OCI-LY7 (cell line): ENCODE data around the gene ZNF774. TPM values are rescaled to one million over a fixed set of nuclear protein-coding genes. Genes with fewer than 3 reads are reported as not detected.

Experiments
- BruUV-seq: library from RNA; stranded (reverse); fragments of 400-500 nt; replicated peaks from 2 replicates; lab custom pipeline; 2021; lab: Mats Ljungman, UMichigan
- CTCF ChIA-PET: fragments of 300-600 bp; sonication (Branson Sonifier 250); formaldehyde crosslinking; loops from one replicate; lab custom pipeline; 2022; ENCODE audit warnings: antibody characterized with exemption; ENCODE audit not compliant: unreplicated experiment; lab: Charles Lee
- POLR2A ChIA-PET: fragments of 300-600 bp; sonication (Branson Sonifier 250); formaldehyde crosslinking; loops from one replicate; lab custom pipeline; 2022; ENCODE audit warnings: antibody characterized with exemption; lab: Charles Lee
- DNase-seq: peaks from one replicate; pipeline ENCODE4 v3.0.0-alpha.2; 2015; ENCODE audit warnings: low spot score
- H2AFZ ChIP-seq: fragments of 200-600 bp; sonication (generic), shearing (Covaris generic); 2 replicates; pipeline ENCODE4 v1.6.1; 2014; ENCODE audit warnings: mild to moderate bottlenecking, antibody characterized with exemption, low read length, moderate library complexity
- H3K27ac ChIP-seq: fragments of 200-600 bp; sonication (generic); 2 replicates; pipeline ENCODE4 v1.5.1; 2014; ENCODE audit warnings: mixed run types, low read depth, mild to moderate bottlenecking, moderate library complexity, low read length, inconsistent platforms; ENCODE audit not compliant: poor library complexity, severe bottlenecking
- H3K36me3 ChIP-seq: fragments of 200-600 bp; sonication (generic); 2 replicates; pipeline ENCODE4 v1.6.1; 2014; ENCODE audit warnings: mild to moderate bottlenecking, antibody characterized with exemption, low read length, moderate library complexity, mixed read lengths; ENCODE audit not compliant: insufficient read depth
- H3K4me1 ChIP-seq: fragments of 200-600 bp; sonication (generic); 2 replicates; pipeline ENCODE4 v1.5.1; 2014; ENCODE audit warnings: mild to moderate bottlenecking, low read length; ENCODE audit not compliant: insufficient read depth, poor library complexity, severe bottlenecking
- H3K4me2 ChIP-seq: fragments of 200-600 bp; sonication (generic); 2 replicates; pipeline ENCODE4 v1.6.1; 2014; ENCODE audit warnings: mild to moderate bottlenecking, low read length
- H3K4me3 ChIP-seq: fragments of 200-600 bp; sonication (generic); 2 replicates; pipeline ENCODE4 v1.5.1; 2014; ENCODE audit warnings: mild to moderate bottlenecking, low read depth, low read length; ENCODE audit not compliant: poor library complexity, severe bottlenecking
- H3K79me2 ChIP-seq: fragments of 200-600 bp; sonication (generic); 2 replicates; pipeline ENCODE4 v1.6.1; 2016; ENCODE audit warnings: low read depth, mild to moderate bottlenecking, low read length, moderate library complexity, mixed read lengths; ENCODE audit not compliant: insufficient read depth
- H3K9me2 ChIP-seq: fragments of 200-600 bp; sonication (generic); 2 replicates; pipeline ENCODE4 v1.6.1; 2016; ENCODE audit warnings: mild to moderate bottlenecking, low read length, mixed read lengths; ENCODE audit not compliant: insufficient read depth
- H3K9me3 ChIP-seq: fragments of 200-600 bp; sonication (generic); 2 replicates; pipeline ENCODE4 v1.6.1; 2014; ENCODE audit warnings: mild to moderate bottlenecking, mixed run types, low read length, mixed read lengths
- H4K20me1 ChIP-seq: fragments of 200-600 bp; sonication (generic); 2 replicates; pipeline ENCODE4 v1.6.1; 2014; ENCODE audit warnings: mild to moderate bottlenecking, antibody characterized with exemption, low read length, moderate library complexity, mixed read lengths; ENCODE audit not compliant: insufficient read depth
- EZH2phosphoT487 ChIP-seq: fragments of 200-600 bp; sonication (generic); IDR thresholded peaks from 2 replicates; pipeline ENCODE4 v1.6.1; 2018; ENCODE audit warnings: low read depth, borderline replicate concordance, mild to moderate bottlenecking, mixed run types, antibody characterized with exemption, low read length, moderate library complexity, mixed read lengths
- intact Hi-C: fragments of 100-400 bp; cut with micrococcal nuclease; formaldehyde crosslinking; loops from one replicate; pipeline ENCODE4 v1.10.0; 2022; ENCODE audit not compliant: unreplicated experiment
- total RNA-seq, 2 experiments: library from RNA; depleted of rRNA in 1 of 2; stranded (reverse); fragments of >200 nt in 1 of 2; shearing (Covaris generic) in 1 of 2; gene quantifications; 2 replicates each; pipeline ENCODE4 v1.2.3, GENCODE V29; 2014 to 2022
- TF ChIP-seq, protein P1 (sequence below): fragments of 200-600 bp; sonication (generic); conservative IDR thresholded peaks from 2 replicates; pipeline ENCODE4 v1.5.1; 2014; ENCODE audit warnings: mild to moderate bottlenecking, antibody characterized with exemption, low read length, moderate library complexity, mixed read lengths

ZNF774 gene
- total RNA-seq, 2 experiments from 2014 or later = 1.2 to 1.6 TPM

DNA sequence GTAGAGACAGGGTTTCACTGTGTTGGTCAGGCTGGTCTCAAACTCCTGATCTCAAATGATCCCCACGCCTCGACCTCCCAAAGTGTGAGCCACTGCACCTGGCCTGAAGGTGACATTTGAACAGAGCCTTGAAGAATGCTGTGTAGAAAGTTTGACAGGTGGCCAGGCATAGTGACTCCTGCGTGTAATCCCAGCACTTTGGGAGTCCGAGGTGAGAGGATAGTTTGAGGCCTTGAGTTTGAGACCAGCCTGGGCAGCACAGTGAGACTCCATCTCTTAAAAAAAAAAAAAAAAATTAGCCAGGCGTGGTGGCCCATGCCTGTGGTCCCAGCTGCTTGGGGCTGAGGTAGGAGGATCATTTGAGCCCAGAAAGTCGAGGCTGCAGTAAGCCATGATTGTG is 37.4 kb downstream of the ZNF774 start:
- ChIA-PET CTCF (no interaction called here), POLR2A (interaction anchor here (0.6 to 1.8 kb wide), 3 partner anchors 23 to 33 kb away, joined by 4 to 7 read pairs (median 4); no protein-coding TSS in a partner anchor)
- TF ChIP-seq, protein P1, sequence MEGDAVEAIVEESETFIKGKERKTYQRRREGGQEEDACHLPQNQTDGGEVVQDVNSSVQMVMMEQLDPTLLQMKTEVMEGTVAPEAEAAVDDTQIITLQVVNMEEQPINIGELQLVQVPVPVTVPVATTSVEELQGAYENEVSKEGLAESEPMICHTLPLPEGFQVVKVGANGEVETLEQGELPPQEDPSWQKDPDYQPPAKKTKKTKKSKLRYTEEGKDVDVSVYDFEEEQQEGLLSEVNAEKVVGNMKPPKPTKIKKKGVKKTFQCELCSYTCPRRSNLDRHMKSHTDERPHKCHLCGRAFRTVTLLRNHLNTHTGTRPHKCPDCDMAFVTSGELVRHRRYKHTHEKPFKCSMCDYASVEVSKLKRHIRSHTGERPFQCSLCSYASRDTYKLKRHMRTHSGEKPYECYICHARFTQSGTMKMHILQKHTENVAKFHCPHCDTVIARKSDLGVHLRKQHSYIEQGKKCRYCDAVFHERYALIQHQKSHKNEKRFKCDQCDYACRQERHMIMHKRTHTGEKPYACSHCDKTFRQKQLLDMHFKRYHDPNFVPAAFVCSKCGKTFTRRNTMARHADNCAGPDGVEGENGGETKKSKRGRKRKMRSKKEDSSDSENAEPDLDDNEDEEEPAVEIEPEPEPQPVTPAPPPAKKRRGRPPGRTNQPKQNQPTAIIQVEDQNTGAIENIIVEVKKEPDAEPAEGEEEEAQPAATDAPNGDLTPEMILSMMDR = no peak
- TF ChIP-seq EZH2phosphoT487 = no peak
- peaks cover 26% of the 10 kb centered on the region for H3K4me1 ChIP-seq
- no peak for DNase-seq
- peaks cover 53% of the 10 kb centered on the region for H3K79me2 ChIP-seq
- H4K20me1 ChIP-seq = peaks cover 11% of the 10 kb centered on the region
- H3K4me3 ChIP-seq = peak overlapping the region; percentile 84
- BruUV-seq = no TSS peak
- no peaks in the 10 kb centered on the region for H3K9me3 ChIP-seq
- no peak overlapping the region for H2AFZ ChIP-seq
- H3K27ac ChIP-seq = no peak overlapping the region
- intact Hi-C loops = loop anchor here (5.0 kb wide), 1 partner anchor 543 kb away; the partner anchor contains the start of gene HDDC3
- H3K36me3 ChIP-seq = peaks cover 36% of the 10 kb centered on the region
- no peaks in the 10 kb centered on the region for H3K9me2 ChIP-seq
- peak overlapping the region; percentile 73 for H3K4me2 ChIP-seq

DNA sequence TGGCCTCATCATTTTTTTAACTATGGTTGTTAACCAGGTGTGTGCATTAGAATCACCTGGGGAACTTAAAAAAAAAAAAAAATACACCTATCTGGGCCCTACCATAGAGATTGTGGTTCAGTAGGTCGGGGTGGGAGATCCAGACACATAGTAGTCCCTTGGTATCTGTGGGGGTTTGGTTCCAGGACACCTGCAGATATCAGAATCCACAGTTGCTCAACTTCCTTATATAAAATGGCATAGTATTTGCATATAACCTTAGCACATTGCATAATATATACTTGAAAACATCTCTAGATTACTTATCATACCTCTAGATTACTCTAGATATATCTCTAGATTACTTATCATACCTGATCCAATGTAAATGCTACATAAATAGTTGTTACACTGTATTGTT is 41.0 kb downstream of the ZNF774 start:
- no peaks in the 10 kb centered on the region for H3K9me2 ChIP-seq
- no peak overlapping the region for H2AFZ ChIP-seq
- ChIA-PET CTCF (interaction anchor here (0.6 kb wide), 1 partner anchor 1004 kb away, joined by 3 read pairs; no protein-coding TSS in a partner anchor), POLR2A (interaction anchor here (0.6 to 0.7 kb wide), 2 partner anchors 36 to 287 kb away, joined by 3 to 4 read pairs; no protein-coding TSS in a partner anchor)
- no peak overlapping the region for H3K4me3 ChIP-seq
- H3K9me3 ChIP-seq = no peaks in the 10 kb centered on the region
- TF ChIP-seq EZH2phosphoT487 = no peak
- TF ChIP-seq, protein P1 = no peak
- H3K36me3 ChIP-seq = peaks cover 41% of the 10 kb centered on the region
- no TSS peak for BruUV-seq
- peaks cover 11% of the 10 kb centered on the region for H4K20me1 ChIP-seq
- DNase-seq = no peak
- no peak overlapping the region for H3K4me2 ChIP-seq
- intact Hi-C loops = no loop called here
- H3K4me1 ChIP-seq = peaks cover 21% of the 10 kb centered on the region
- peaks cover 75% of the 10 kb centered on the region for H3K79me2 ChIP-seq
- no peak overlapping the region for H3K27ac ChIP-seq

DNA sequence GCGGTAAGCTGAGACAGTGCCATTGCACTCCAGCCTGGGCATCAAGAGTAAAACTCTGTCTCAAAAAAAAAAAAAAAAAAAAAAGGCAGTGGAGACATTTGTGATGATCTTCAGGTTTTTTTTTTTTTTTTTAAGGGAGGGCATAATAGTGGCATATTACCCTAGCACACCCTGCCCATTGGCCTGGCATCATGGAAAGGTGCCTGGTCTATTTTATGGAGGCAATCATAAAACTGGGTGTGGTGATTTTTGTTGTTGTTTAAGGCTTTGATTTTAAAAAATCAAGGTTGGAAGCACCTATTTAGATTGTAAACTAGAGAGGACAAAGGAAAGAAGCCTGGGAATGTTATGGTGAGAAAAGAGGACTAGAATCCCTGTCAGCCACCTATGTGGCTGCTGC is 42.0 kb downstream of the ZNF774 start:
- no peak overlapping the region for H3K4me3 ChIP-seq
- no peak overlapping the region for H3K4me2 ChIP-seq
- peaks cover 48% of the 10 kb centered on the region for H3K36me3 ChIP-seq
- BruUV-seq = no TSS peak
- H4K20me1 ChIP-seq = peaks cover 8% of the 10 kb centered on the region
- H2AFZ ChIP-seq = no peak overlapping the region
- no peak for DNase-seq
- H3K4me1 ChIP-seq = peaks cover 21% of the 10 kb centered on the region
- POLR2A ChIA-PET = interaction anchor here (0.5 to 1.4 kb wide), 3 partner anchors 28 to 116 kb away, joined by 3 read pairs; no protein-coding TSS in a partner anchor
- CTCF ChIA-PET = no interaction called here
- no peak overlapping the region for H3K27ac ChIP-seq
- H3K9me2 ChIP-seq = no peaks in the 10 kb centered on the region
- intact Hi-C loops = no loop called here
- TF ChIP-seq EZH2phosphoT487 = no peak
- TF ChIP-seq, protein P1 = no peak
- H3K79me2 ChIP-seq = peaks cover 79% of the 10 kb centered on the region
- no peaks in the 10 kb centered on the region for H3K9me3 ChIP-seq
